UCSD-AML1 (cell line): ENCODE measurements around the gene MAIP1.
"Not testable (repeated sequence)": the region's sequence is repeated elsewhere in the genome, so short reads cannot be mapped to it uniquely, and the experiment has no call there.

Experiments used
- DNase-seq: peaks from one replicate; lab custom pipeline; 2025; ENCODE audit not compliant: unreplicated experiment; lab: John Stamatoyannopoulos, UW

Gene MAIP1

GRCh38 chr2:199955339-199956061, at the start of gene MAIP1, which contains the start of gene TYW5:
MAIP1 (plus strand) TSS chr2:199955582; CDS start chr2:199955799, 217 bp downstream.
TYW5 (minus strand) TSS chr2:199955491; CDS start chr2:199955470, 21 bp downstream.
- peak; percentile 86 for DNase-seq

DNA sequence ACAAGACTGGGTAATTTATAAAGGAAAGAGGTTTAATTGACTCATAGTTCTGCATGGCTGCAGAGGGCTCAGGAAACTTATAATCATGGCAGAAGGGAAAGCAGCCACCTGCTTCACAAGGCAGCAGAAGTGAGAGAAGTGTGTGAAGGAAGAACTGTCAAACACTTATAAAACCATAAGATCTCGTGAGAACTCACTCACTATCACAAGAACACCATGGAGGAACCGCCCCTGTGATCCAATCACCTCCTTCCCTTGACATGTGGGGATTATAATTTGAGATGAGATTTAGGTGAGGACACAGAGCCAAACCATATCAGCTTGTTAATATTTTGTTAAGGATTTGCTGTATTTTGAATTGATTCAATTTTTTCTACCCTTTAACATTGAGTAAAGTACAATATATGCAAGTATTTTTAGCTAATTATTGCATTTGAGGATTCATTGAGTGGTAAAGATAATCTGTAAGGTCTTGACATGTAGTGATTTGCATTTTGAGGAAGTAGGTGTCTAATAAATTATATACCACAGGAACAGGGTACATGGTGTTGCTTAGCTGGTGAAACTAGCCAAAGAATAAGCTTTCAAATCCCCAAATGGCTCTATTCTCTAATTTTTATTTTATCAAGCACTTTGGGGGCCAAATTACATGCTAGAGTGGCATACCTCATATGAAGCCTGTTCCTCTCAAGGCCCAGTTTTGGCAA, 48.2 kb upstream of the MAIP1 start:
- no peak for DNase-seq

DNA sequence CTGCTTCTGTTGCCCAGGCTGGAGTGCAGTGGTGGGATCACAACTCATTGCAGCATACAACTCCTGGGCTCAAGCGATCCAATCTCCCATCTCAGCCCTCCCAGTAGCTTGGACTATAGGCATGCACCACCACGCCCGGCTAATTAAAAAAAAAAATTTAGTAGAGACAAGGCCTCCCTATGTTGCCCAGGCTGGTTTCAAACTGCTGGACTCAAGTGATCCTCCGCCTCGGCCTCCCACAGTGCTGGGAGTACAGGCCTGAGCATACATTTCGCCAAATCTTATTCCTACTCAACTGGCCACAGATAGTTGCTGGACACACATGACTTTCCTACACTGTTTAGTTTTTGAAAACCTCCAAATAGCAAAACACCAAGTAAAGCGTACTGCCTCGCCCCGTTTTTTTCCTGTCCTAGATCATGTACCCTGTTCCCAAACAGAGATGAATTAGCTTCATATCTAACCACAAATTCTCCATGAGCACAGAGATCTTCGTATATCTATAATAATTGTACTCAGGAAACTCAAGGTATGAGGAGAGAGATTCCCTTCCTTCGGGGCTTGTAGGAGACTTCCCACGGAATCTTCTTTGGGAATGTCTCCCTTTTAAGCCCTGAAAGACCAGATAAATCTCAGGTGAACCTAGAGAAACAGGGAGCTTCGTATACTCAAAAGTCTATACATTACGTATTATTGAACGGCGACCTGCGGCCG, 44.9 kb upstream of the MAIP1 start:
- no peak for DNase-seq

DNA sequence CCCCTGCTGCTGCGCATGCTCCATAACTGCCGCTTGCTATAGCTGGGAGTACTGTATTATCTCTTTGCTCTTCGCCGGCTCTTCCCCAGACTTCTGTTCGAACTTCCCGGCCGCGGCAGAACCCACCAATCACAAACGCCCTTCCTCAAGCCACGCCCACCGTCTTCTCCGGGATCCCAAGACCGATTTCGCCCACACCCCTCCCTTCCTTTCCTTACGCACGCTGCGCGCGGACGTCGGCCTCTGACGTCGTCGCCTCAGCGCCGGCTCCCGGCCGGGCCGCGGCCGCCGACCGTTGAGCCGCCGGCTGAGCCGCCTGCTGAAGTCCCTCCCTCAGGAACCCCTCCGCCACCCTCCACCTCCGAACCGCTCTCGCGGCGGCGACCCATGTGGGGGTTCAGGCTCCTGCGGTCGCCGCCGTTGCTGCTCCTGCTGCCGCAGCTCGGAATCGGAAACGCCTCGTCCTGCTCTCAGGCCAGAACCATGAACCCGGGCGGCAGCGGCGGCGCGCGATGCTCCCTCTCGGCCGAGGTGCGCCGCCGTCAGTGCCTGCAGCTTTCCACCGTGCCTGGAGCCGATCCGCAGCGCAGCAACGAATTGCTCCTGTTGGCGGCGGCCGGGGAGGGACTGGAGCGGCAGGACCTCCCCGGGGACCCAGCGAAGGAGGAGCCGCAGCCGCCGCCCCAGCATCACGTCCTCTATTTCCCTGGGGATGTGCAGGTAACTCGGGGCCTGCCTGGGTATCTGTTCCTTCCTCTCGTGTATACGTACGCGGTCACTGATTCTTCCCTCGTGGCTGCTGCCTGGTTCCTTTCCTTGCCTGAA, 44.1 kb upstream of the MAIP1 start, which contains the start of gene C2orf69:
Gene C2orf69, plus strand, starts transcription at position 242 of the 825 bp plus-strand sequence. Its CDS starts 146 bp downstream, at position 388.
- DNase-seq: peak; percentile 96

- DNase-seq: no peak
Observed at GRCh38 chr2:199911877-199912161, 43.6 kb upstream of the MAIP1 start.

DNA sequence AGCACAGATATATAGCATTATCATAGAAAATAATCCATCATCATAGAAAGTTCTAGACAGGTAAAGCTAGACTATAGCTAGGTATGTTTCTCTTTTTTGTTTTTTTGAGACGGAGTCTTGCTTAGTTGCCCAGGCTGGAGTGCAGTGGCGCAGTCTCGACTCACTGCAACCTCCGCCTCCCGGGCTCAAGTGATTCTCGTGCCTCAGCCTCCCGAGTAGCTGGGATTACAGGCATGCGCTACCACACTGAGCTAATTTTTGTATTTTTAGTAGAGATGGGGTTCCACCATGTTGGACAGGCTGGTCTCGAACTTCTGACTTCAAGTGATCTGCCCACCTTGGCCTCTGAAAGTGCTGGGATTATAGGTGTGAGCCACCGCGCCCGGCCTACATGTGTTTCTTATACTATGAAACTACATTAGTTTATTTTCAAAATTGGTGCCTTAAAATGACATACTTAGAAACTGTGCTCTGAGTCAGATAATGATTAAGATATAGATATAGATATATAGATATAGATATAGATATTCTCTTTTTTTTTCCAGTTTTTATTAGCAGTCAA, 42.7 kb upstream of the MAIP1 start:
- not testable (repeated sequence) for DNase-seq

DNA sequence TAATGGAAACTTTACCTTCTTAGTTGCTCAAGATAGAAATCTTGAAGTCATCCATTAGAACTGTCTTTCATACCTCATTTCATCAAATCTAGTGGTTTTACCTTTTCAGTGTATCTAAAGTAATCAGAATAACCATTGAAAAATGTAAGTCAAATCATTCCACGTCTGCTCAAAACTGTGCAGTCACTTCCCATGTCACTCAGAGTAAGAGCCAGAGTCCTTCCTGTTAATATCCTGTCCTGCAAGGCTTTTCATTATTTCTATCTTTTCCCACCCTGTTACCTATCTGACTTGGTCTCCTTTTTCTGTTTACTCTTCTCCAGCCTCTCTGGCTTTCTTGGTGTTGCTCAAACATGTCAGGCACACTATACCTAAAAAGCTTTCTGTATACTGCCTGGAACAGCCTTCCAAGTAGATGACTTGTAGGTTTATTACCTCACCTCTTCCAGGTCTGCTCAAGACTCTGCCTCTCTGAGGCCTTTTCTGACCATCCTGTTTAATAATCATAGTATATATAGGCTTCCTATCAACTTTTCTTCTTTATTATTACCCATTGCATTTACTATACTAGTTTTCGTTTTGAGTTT, 40.9 kb upstream of the MAIP1 start:
- no peak for DNase-seq

GRCh38 chr2:199916980-199917379, 38.4 kb upstream of the MAIP1 start:
- no peak for DNase-seq

- DNase-seq: no peak
Observed at GRCh38 chr2:199922856-199923255, 32.5 kb upstream of the MAIP1 start.

DNA sequence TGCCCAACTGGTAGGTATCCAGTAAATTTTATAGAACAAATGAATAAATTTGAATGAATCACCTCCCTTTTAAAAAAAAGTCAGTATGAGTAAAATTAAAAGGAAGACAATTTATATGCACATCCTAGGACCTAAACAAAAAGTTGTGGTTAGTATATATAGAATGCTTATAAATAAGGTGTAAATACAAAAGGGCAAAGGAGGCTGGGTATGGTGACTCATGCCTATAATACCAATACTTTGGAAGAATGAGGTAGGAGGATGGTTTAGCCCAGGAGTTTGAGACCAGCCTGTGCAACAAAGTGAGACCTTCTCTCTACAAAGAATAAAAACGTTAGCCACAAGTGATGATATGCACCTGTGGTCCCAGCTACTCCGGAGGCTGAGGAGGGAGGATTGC, 31.5 kb upstream of the MAIP1 start:
- DNase-seq: no peak

- DNase-seq: no peak
Observed at GRCh38 chr2:199926806-199927205, 28.6 kb upstream of the MAIP1 start.

GRCh38 chr2:199928226-199928625, 27.2 kb upstream of the MAIP1 start:
- no peak for DNase-seq

DNA sequence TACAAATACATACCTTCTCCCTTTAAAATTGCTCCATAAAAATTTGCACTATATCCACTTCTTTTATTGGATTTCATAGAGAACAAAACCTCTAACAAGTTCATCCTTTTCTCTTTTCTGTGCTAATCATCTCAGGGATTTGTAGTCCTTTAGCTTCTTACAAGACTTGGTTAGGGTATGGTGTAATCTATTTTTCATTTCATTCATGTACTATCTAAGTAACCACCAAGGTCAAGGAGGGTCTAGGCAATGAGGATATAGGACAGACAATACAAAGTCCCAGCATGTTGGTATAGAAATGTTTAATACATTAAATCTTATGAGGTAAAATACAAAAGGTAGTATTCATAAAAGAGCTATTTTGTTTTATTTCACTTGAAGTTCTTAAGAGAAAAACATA, 26.8 kb upstream of the MAIP1 start:
- no peak for DNase-seq

DNA sequence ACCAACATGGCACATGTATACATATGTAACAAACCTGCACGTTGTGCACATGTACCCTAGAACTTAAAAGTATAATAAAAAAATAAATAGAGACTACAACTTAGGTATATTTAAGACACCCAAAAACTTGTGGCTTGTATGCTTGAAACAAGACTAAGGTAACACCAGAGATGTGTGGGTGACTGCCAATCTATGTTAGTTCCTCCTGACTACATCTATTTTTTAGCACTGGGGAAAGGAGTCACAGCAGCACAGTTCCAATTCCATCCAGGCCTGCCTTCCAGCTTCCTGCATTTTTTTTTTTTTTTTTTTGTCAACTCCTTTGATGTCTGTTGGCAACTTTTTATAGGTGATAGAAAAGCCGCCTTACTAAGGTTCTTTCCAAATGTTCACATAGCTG, 26.1 kb upstream of the MAIP1 start:
- DNase-seq: no peak

GRCh38 chr2:199932312-199932855, 23.0 kb upstream of the MAIP1 start:
- no peak for DNase-seq

DNA sequence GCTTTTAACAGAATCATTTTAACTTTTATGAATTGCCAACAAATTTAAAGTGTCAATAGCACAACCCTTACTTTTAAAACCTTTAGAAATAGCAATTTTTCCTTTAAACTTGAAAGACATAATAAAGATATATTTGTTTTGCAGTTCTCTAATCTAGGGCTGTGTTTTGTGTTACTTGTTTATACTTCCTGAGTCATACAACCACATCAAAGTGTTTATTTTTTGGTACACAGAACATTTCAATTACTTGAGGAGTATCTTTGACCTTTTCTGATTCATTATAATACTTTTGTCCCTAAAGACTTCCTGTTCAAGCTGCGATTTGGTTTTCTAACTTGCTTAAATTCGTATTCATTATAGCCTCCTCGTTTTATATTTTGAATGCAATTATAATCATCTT, 21.9 kb upstream of the MAIP1 start:
- no peak for DNase-seq

DNA sequence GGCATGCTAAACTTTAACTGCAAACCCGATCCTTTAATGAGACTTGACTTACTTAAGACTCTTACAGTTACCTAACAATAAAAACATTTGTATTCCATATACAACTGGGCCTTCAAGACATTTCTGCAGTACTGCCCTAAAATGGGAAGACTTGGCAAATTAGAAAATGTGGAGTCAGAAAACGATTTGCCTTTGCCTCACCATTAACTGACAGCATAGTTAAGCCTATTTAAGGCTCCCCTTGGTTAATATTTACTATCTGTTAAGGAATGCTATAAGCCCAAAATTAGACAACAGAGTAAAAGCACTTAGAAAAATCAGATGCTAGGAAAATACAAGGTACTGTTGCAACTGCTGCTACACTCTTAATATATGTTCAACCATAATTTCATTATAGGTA, 18.8 kb upstream of the MAIP1 start:
- DNase-seq: no peak

DNA sequence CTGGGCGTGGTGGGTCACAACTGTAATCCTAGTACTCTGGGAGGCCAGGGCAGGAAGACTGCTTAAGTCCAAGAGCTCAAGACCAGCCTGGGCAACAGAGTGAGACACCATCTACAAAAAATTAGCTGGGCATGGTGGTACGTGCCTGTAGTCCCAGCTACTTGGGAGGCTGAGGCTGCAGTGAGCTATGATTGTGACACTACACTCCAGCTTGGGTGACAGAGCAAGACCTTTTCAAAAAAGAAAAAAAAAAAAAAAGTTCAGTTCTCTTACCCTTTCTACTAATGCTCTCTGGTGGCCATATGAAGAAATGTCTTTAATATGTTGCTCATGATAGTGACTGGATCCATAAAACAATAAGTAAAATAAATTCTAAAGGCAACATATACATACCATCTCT, 15.0 kb upstream of the MAIP1 start:
- DNase-seq: peak; percentile 11

DNA sequence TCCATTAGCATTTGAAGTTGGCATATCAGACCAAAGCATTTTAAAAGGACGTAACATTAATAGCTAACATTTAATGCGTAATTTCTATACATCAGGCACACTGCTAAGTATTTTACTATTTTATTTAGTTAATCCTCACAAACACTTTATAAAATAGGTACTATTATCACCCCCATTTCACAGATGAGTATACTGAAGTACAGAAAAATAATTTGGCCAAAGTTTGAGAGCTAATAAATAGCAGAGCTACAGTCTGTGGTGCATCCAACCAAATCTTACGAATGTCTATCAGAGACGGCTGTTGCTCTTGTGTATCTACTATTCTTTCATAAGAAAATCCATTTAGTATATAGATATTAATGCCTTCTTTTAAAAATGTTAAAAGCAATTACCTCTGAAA, 12.0 kb upstream of the MAIP1 start:
- DNase-seq: no peak

DNA sequence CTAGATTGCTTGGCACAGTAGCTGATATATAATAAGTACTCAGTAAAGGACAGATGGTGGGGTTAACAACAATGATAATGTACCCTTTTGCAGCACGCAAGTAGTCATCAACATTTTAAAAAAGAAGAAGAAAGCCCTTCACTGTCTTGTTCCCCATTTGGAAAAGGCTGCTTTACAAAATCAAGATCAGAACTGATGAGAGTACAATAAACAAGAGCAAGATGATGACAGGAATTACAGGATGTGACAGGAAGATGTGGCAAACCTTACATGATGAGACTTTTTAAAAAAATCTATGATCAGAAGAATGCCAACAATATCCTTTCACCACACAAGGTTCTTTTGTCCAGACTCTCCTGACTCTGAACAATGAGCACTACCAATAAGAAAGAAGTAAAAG, 9.2 kb upstream of the MAIP1 start:
- no peak for DNase-seq
